Gastroesophageal sphincter (tissue), 4 donors: ENCODE data around the gene DNAAF9. TPM values are rescaled to one million over a fixed set of nuclear protein-coding genes. Genes with fewer than 3 reads are reported as not detected.
"Not testable (repeated sequence)": the region's sequence is repeated elsewhere in the genome, so short reads cannot be mapped to it uniquely, and the experiment has no call there.

ENCODE experiments used
- ATAC-seq: fragments of 150-250 bp; one replicate; pipeline ENCODE4 v1.9.1; 2016; ENCODE audit warnings: mild to moderate bottlenecking, moderate library complexity
- H3K27ac ChIP-seq, 4 donors: fragments of 200-600 bp; sonication (generic) in 3 of 4; 1 replicate in 3 of 4; 2 replicates in 1 of 4; pipeline ENCODE4 v1.5.1; 2016 to 2019
- H3K27me3 ChIP-seq: fragments of 200-600 bp; sonication (generic); one replicate; pipeline ENCODE4 v1.5.1; 2019
- H3K36me3 ChIP-seq, 2 donors: fragments of 200-600 bp; sonication (generic); one replicate each; pipeline ENCODE4 v1.5.1; 2019; ENCODE audit warnings: control low read depth in 1 of 2
- H3K4me1 ChIP-seq, 3 donors: fragments of 200-600 bp; sonication (generic); 1 replicate in 2 of 3; 2 replicates in 1 of 3; pipeline ENCODE4 v1.5.1; 2016 to 2019; ENCODE audit warnings: control low read depth in 2 of 3
- H3K4me3 ChIP-seq, 2 donors: fragments of 200-600 bp; sonication (generic); one replicate each; pipeline ENCODE4 v1.5.1; 2019; ENCODE audit warnings: mild to moderate bottlenecking in 1 of 2, moderate library complexity in 1 of 2
- H3K9me3 ChIP-seq, 3 donors: fragments of 200-600 bp; sonication (generic); one replicate each; pipeline ENCODE4 v1.5.1; 2017 to 2019; ENCODE audit warnings: control low read depth in 2 of 3
- EP300 ChIP-seq: sonication (generic); formaldehyde crosslinking; IDR thresholded peaks from one replicate; pipeline ENCODE4 v1.6.1; 2017; ENCODE audit warnings: antibody characterized with exemption, mild to moderate bottlenecking
- POLR2A ChIP-seq, 2 donors: fragments of 450-650 bp; IDR thresholded peaks; one replicate each; pipeline ENCODE4 v1.6.1; 2017; ENCODE audit warnings: antibody characterized with exemption in 2 of 2, mild to moderate bottlenecking in 2 of 2, moderate library complexity in 1 of 2
- POLR2AphosphoS5 ChIP-seq: sonication (generic); formaldehyde crosslinking; IDR thresholded peaks from one replicate; pipeline ENCODE4 v1.6.1; 2017; ENCODE audit warnings: antibody characterized with exemption
- WGBS, 2 donors: methylation state at CpG; one replicate each; pipeline ENCODE4 v1.1.5; 2018; ENCODE audit warnings: low coverage in 1 of 2; 5-methylcytosine and 5-hydroxymethylcytosine counted together
- total RNA-seq, 4 donors: library from RNA; depleted of rRNA; stranded (reverse); fragments of >200 nt; gene quantifications; one replicate each; pipeline ENCODE4 v1.1.0, GENCODE V29; 2016
- TF ChIP-seq, protein P1 (sequence below), 4 experiments: fragments of 200-600 bp in 2 of 4; fragments of 450-650 bp in 2 of 4; sonication (generic) in 1 of 4; IDR thresholded peaks; one replicate each; pipeline ENCODE4 v1.5.1; 2017 to 2019; ENCODE audit warnings: antibody characterized with exemption in 4 of 4, mild to moderate bottlenecking in 2 of 4, moderate library complexity in 2 of 4

Gene DNAAF9
- total RNA-seq, 4 donors from 2014 or later = 30.3 to 59.4 (median 35.9) TPM

DNA sequence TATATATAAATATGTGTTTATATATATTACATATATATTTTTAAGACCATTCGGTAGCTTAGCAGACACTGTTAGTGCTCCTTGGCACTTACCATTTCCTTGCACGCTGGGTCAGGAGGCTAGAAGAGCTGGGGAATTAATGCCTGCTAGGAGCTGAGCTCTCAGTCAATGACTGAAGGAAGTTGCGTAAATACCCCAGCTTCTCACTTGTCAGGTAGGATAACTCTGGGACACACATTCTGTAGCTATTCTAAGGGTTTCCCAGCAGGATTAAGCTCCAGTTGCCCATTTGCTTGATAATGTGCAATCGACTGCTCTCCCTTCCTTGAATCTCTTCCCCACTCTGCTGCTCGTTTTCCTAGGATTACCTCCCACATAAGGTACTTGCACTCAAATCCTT is 15.7 kb upstream of the DNAAF9 start:
- Histone ChIP-seq H3K27me3 (no peaks in the 10 kb centered on the region), H3K4me3 (no peak overlapping the region), H3K36me3 (no peaks in the 10 kb centered on the region), H3K9me3 (no peaks in the 10 kb centered on the region), H3K27ac (no peak overlapping the region), H3K4me1 (no peaks in the 10 kb centered on the region)
- ATAC-seq = no peak
- TF ChIP-seq POLR2AphosphoS5 (no peak), EP300 (no peak), POLR2A (IDR thresholded peaks at IDR 0.05) (no peak)
- TF ChIP-seq, protein P1, sequence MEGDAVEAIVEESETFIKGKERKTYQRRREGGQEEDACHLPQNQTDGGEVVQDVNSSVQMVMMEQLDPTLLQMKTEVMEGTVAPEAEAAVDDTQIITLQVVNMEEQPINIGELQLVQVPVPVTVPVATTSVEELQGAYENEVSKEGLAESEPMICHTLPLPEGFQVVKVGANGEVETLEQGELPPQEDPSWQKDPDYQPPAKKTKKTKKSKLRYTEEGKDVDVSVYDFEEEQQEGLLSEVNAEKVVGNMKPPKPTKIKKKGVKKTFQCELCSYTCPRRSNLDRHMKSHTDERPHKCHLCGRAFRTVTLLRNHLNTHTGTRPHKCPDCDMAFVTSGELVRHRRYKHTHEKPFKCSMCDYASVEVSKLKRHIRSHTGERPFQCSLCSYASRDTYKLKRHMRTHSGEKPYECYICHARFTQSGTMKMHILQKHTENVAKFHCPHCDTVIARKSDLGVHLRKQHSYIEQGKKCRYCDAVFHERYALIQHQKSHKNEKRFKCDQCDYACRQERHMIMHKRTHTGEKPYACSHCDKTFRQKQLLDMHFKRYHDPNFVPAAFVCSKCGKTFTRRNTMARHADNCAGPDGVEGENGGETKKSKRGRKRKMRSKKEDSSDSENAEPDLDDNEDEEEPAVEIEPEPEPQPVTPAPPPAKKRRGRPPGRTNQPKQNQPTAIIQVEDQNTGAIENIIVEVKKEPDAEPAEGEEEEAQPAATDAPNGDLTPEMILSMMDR (IDR thresholded peaks at IDR 0.05) = no peak
- 54 to 55% methylated on average over 4 to 5 of the region's 5 CpGs for WGBS, 2 donors

DNA sequence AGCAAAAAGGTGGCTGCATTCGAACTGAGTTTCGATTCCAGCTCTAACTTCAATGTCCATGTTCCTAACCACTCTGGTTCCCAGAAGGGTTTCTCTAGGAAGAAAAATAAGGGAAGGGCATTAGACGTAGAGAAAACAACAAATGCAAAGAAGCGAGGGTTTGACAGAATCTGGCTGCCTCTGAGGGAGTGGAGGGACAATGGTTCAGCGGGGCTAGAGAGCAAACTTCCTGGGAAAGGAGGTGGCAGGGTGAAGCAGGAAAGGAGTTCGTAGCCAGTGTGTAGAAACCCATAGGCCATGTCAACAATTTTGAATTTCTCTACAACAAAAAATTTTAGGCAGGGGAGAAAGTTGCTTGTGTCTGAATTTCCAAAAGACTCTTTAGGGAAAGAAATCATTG is 14.5 kb upstream of the DNAAF9 start:
- ATAC-seq = no peak
- no peak overlapping the region for H3K27ac ChIP-seq
- no peaks in the 10 kb centered on the region for H3K9me3 ChIP-seq
- 53 to 58% methylated on average over 3 to 4 of the region's 6 CpGs for whole genome bisulfite sequencing, 2 donors
- no peak overlapping the region for H3K4me3 ChIP-seq
- H3K27me3 ChIP-seq = no peaks in the 10 kb centered on the region
- H3K36me3 ChIP-seq = no peaks in the 10 kb centered on the region
- no peaks in the 10 kb centered on the region for H3K4me1 ChIP-seq
- TF ChIP-seq, protein P1 (IDR thresholded peaks at IDR 0.05) = no peak
- TF ChIP-seq EP300 (no peak), POLR2AphosphoS5 (no peak)

DNA sequence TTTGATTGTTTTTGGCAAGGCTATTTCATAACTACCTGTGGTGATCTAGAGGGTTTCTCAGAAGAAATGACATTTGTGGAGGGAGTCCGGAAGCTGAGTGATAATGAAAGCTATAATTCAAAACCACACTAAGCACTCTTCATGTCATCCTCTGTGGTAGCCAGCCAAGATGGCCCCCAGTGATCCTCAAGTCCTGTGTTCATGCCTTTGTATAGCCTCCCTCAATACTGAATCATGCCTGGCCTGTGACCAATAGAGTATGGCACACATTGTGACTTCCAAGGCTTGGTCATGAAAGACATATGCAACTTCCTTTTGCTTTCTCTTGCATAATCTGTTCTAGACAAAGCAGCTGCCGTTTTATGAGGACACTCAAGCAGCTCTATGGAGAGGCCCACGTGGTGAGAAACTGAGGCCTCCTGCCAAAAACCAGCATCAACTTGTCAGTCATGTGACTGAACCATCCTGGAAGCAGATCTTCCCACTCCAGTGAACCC is 12.8 kb upstream of the DNAAF9 start:
- H3K27me3 ChIP-seq = peaks cover 13% of the 10 kb centered on the region
- TF ChIP-seq POLR2A (IDR thresholded peaks at IDR 0.05) = no peak
- TF ChIP-seq, protein P1 (IDR thresholded peaks at IDR 0.05) = no peak
- H3K9me3 ChIP-seq = no peaks in the 10 kb centered on the region
- peak; percentile 75 for ATAC-seq
- H3K4me3 ChIP-seq = no peak overlapping the region
- H3K4me1 ChIP-seq = no peaks in the 10 kb centered on the region
- no peaks in the 10 kb centered on the region for H3K36me3 ChIP-seq
- H3K27ac ChIP-seq = no peak overlapping the region
- 64 to 67% methylated on average over 2 of the region's 3 CpGs for WGBS, 2 donors

DNA sequence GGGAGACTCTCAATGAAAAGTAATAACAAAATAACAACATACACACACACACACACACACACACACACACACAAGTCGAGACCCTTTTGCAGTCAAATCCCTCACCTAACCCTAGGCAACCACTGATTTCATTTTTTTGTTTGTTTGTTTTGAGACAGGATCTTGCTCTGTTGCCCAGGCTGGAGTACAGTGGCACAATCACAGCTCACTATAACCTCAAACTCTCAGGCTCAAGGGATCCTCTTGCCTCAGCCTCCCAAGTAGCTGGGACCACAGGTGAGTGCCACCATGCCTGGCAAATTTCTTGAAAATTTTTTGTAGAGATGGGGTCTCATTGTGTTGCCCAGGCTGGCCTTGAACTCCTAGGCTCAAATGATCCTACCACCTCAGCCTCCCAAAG is 10.7 kb upstream of the DNAAF9 start:
- not testable (repeated sequence) for H3K4me1 ChIP-seq, H3K9me3 ChIP-seq, H3K27ac ChIP-seq, H3K36me3 ChIP-seq, ATAC-seq, H3K4me3 ChIP-seq
- H3K27me3 ChIP-seq = peaks cover 13% of the 10 kb centered on the region
- 60 to 69% methylated on average over 1 of the region's 1 CpG for WGBS, 2 donors

DNA sequence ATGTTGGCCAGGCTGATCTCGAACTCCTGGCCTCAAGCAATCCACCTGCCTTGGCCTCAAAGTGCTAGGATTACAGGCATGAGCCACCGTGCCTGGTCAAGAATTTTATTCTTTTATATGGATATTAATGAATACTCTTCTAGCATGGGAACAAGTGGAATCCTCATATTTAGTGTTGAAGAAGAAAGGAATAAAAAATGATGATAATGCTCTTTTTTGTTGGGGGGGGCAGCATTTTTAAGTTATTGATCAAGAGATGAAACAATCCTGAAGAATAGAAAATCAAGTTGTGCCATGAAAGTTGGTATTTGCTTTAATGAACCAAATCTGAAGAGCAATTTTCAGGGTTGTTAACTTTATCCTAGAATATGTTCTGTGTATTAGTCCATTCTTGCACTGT is 6.7 kb upstream of the DNAAF9 start:
- Histone ChIP-seq H3K9me3 (no peaks in the 10 kb centered on the region), H3K4me1 (peaks cover 0 to 3% (median 0%) of the 10 kb centered on the region in 3 donors), H3K4me3 (no peak overlapping the region), H3K27me3 (peaks cover 13% of the 10 kb centered on the region), H3K27ac (no peak overlapping the region), H3K36me3 (no peaks in the 10 kb centered on the region)
- ATAC-seq = no peak
- TF ChIP-seq POLR2A (IDR thresholded peaks at IDR 0.05) = no peak
- TF ChIP-seq EP300 = no peak
- no peak for TF ChIP-seq POLR2AphosphoS5
- TF ChIP-seq, protein P1 (IDR thresholded peaks at IDR 0.05) = no peak
- WGBS, 2 donors = 100% methylated on average over 2 of the region's 2 CpGs; no CpG with 5 or more reads in 1 of the 2 donors
